K562 (cell line): ENCODE data around the gene LRGUK. TPM values are rescaled to one million over a fixed set of nuclear protein-coding genes. Genes with fewer than 3 reads are reported as not detected.

Source experiments
- ATAC-seq: fragments of 200-7000 bp; cut with Tn5 transposase; 3 replicates; pipeline ENCODE4 v1.9.1; 2020; ENCODE audit warnings: moderate library complexity
- BruUV-seq: library from RNA; stranded (reverse); fragments of 400-500 nt; replicated peaks from 2 replicates; lab custom pipeline; 2021; lab: Mats Ljungman, UMichigan
- CTCF ChIA-PET: fragments of 300-600 bp; formaldehyde crosslinking; extraction: SDS; loops from one replicate; lab custom pipeline; 2021; ENCODE audit warnings: low intra/inter-chr PET ratio; lab: Yijun Ruan, JAX
- POLR2A ChIA-PET: fragments of 300-600, 350-650 bp; sonication (Branson Sonifier 250); formaldehyde crosslinking; extraction: SDS; loops from one replicate; lab custom pipeline; 2021; ENCODE audit warnings: antibody characterized with exemption, inconsistent platforms; lab: Yijun Ruan, JAX
- DNase-seq, 4 experiments: peaks; one replicate each; pipeline versions ENCODE4 v3.0.0 to v3.0.0-alpha.2; 2011 to 2018; ENCODE audit warnings: low spot score in 3 of 4, mixed read lengths in 3 of 4; ENCODE audit errors: extremely low read depth in 1 of 4
- FAIRE-seq: peaks from 2 replicates; lab custom pipeline; 2011; peaks lifted over from hg19 to GRCh38; lab: Jason Lieb, UNC
- H2AFZ ChIP-seq: 2 replicates; pipeline ENCODE4 v1.6.0; 2011; ENCODE audit warnings: low read depth, low read length, control low read depth, inconsistent platforms
- H3K27ac ChIP-seq: fragments of 200-600 bp; 3 replicates; pipeline ENCODE4 v1.8.0; 2011; ENCODE audit warnings: low read depth, mild to moderate bottlenecking, control low read depth, inconsistent platforms, low read length, moderate library complexity, mixed read lengths; ENCODE audit errors: extremely low read depth
- H3K27me3 ChIP-seq, 2 experiments: fragments of 300-600 bp in 1 of 2; 2 replicates in 1 of 2; 3 replicates in 1 of 2; pipeline versions ENCODE4 v1.6.0 to v1.8.0; 2011; ENCODE audit warnings: inconsistent platforms in 2 of 2, low read length in 2 of 2, mild to moderate bottlenecking in 1 of 2, mixed read lengths in 1 of 2, moderate library complexity in 1 of 2; ENCODE audit not compliant: control insufficient read depth in 2 of 2, insufficient read depth in 2 of 2
- H3K36me3 ChIP-seq: fragments of 300-600 bp; 3 replicates; pipeline ENCODE4 v1.8.0; 2011; ENCODE audit warnings: mild to moderate bottlenecking, low read length, inconsistent platforms; ENCODE audit not compliant: control insufficient read depth, insufficient read depth
- H3K4me1 ChIP-seq, 2 experiments: fragments of 200-600 bp in 1 of 2; replicated peaks in 1 of 2; 2 replicates in 1 of 2; 3 replicates in 1 of 2; pipeline versions ENCODE4 v1.5.1 to v1.8.0; 2011; ENCODE audit warnings: inconsistent platforms in 2 of 2, low read length in 2 of 2, mild to moderate bottlenecking in 1 of 2, mixed read lengths in 1 of 2, moderate library complexity in 1 of 2; ENCODE audit not compliant: control insufficient read depth in 2 of 2, insufficient read depth in 2 of 2
- H3K4me2 ChIP-seq: 2 replicates; pipeline ENCODE4 v1.6.1; 2011; ENCODE audit warnings: low read length, control low read depth, inconsistent platforms, mixed read lengths; ENCODE audit not compliant: insufficient read depth
- H3K4me3 ChIP-seq: fragments of 200-600 bp; sonication (generic), shearing (Covaris generic); 2 replicates; pipeline ENCODE4 v1.5.1; 2016; ENCODE audit warnings: control low read depth, inconsistent platforms
- H3K79me2 ChIP-seq: fragments of 200-600 bp; 3 replicates; pipeline ENCODE4 v1.8.0; 2011; ENCODE audit warnings: low read length, inconsistent platforms; ENCODE audit not compliant: control insufficient read depth, insufficient read depth
- H3K9ac ChIP-seq, 2 experiments: 2 replicates each; pipeline versions ENCODE4 v1.6.0 to v1.6.1; 2011; ENCODE audit warnings: low read depth in 2 of 2, low read length in 2 of 2, control low read depth in 1 of 2, inconsistent platforms in 1 of 2, mild to moderate bottlenecking in 1 of 2, mixed read lengths in 1 of 2; ENCODE audit not compliant: insufficient read depth in 1 of 2
- H3K9me1 ChIP-seq: one replicate; pipeline ENCODE4 v1.6.0; 2011; ENCODE audit warnings: inconsistent platforms, mild to moderate bottlenecking, low read length, moderate library complexity; ENCODE audit not compliant: control insufficient read depth, insufficient read depth
- H3K9me3 ChIP-seq: replicated peaks from 2 replicates; pipeline ENCODE4 v1.5.1; 2011; ENCODE audit warnings: low read depth, low read length, inconsistent platforms; ENCODE audit not compliant: control insufficient read depth, insufficient read depth
- H4K20me1 ChIP-seq: replicated peaks from 2 replicates; pipeline ENCODE4 v1.6.1; 2011; ENCODE audit warnings: low read length, inconsistent platforms, mixed read lengths; ENCODE audit not compliant: control insufficient read depth, insufficient read depth
- ARID3A ChIP-seq: IDR thresholded peaks from 2 replicates; pipeline ENCODE4 v1.6.1; 2012; ENCODE audit warnings: low read depth, low read length, improper control_type of control experiment, borderline replicate concordance
- DACH1 ChIP-seq: fragments of 450-650 bp; IDR thresholded peaks from 2 replicates; pipeline ENCODE4 v1.6.1; 2018; ENCODE audit not compliant: partially characterized antibody
- E2F6 ChIP-seq, 2 experiments: IDR thresholded peaks; 2 replicates each; pipeline ENCODE4 v1.6.1; 2011; ENCODE audit warnings: borderline replicate concordance in 1 of 2, control low read depth in 1 of 2, low read depth in 1 of 2, low read length in 1 of 2, mild to moderate bottlenecking in 1 of 2, mixed read lengths in 1 of 2, moderate library complexity in 1 of 2; ENCODE audit not compliant: insufficient read depth in 1 of 2, insufficient read length in 1 of 2, poor library complexity in 1 of 2, severe bottlenecking in 1 of 2; ENCODE audit errors: extremely low read depth in 1 of 2
- NFIC ChIP-seq: fragments of 450-650 bp; IDR thresholded peaks from 2 replicates; pipeline ENCODE4 v1.6.1; 2017; ENCODE audit warnings: mild to moderate bottlenecking, inconsistent platforms
- PCBP1 ChIP-seq: fragments of 200-400 bp; formaldehyde crosslinking; IDR thresholded peaks from 2 replicates; pipeline ENCODE4 v1.6.1; 2018; ENCODE audit warnings: mild to moderate bottlenecking, low read depth, low read length; ENCODE audit not compliant: poor library complexity, severe bottlenecking
- RAD21 ChIP-seq, 2 experiments: fragments of 250-450 bp in 1 of 2; fragments of 450-650 bp in 1 of 2; sonication (Bioruptor Pico) in 1 of 2; formaldehyde crosslinking in 1 of 2; IDR thresholded peaks in 1 of 2; conservative IDR thresholded peaks in 1 of 2; 2 replicates each; pipeline versions ENCODE4 v1.4.0 to v1.8.0; 2020 to 2022; ENCODE audit warnings: mild to moderate bottlenecking in 2 of 2, moderate library complexity in 1 of 2
- SMARCC2 ChIP-seq: fragments of 450-650 bp; IDR thresholded peaks from 2 replicates; pipeline ENCODE4 v1.6.1; 2017; ENCODE audit warnings: antibody characterized with exemption, moderate library complexity, mild to moderate bottlenecking, low read depth
- WGBS: fragments of 100-300 bp; shearing (Covaris generic); methylation state at CpG from one replicate; pipeline ENCODE4 v1.1.6; 2016; ENCODE audit warnings: low coverage, mixed read lengths; ENCODE audit not compliant: insufficient coverage; ENCODE audit errors: missing lambda C conversion rate; 5-methylcytosine and 5-hydroxymethylcytosine counted together
- in situ Hi-C: fragments of 300-500 bp; cut with MboI; formaldehyde crosslinking; loops from 4 replicates; pipeline ENCODE4 v1.15.0; 2018; ENCODE audit warnings: inconsistent platforms, mixed read lengths
- intact Hi-C: fragments of 100-400 bp; cut with micrococcal nuclease; formaldehyde crosslinking; loops from 2 replicates; pipeline ENCODE4 v1.14.2; 2022
- polyA plus RNA-seq, 8 experiments: library from polyadenylated mRNA; depleted of rRNA in 4 of 8; stranded (reverse) in 5 of 8; unstranded in 3 of 8; fragments of >200 nt; fragmentation: Nextera tagmentation in 2 of 8; fragmentation: Illumina TruSeq in 1 of 8; extraction: Ambion mirVana in 2 of 8; extraction: Trizol in 1 of 8; gene quantifications; 2 replicates each; pipeline versions ENCODE4 v1.2.1 to v1.2.3, GENCODE V29; 2011 to 2014; ENCODE audit warnings: inconsistent platforms in 1 of 8, missing spikeins in 1 of 8
- total RNA-seq, 7 experiments: library from RNA; depleted of rRNA in 6 of 7; stranded (reverse); fragments of >200 nt in 6 of 7; fragmentation: Illumina TruSeq in 2 of 7; extraction: Trizol in 2 of 7; gene quantifications; 2 replicates each; pipeline versions ENCODE4 v1.2.1 to v1.2.3, GENCODE V29; 2011 to 2021; ENCODE audit warnings: low replicate concordance in 1 of 7

LRGUK gene
- total and polyA plus RNA-seq, 9 of the 15 experiments (the other 6 are each of a cell fraction or from before 2014, with no cell fraction given): 0.04 to 0.33 (median 0.18) TPM

GRCh38 chr7:134197345-134197744 is 70.2 kb downstream of the LRGUK start (continued):
- TF ChIP-seq ARID3A: 0 out of 2 replicates have a peak, but pooled peaks have one; percentile 8
- TF ChIP-seq PCBP1: no peak
- TF ChIP-seq RAD21 (CRISPR knock-in tag; conservative IDR thresholded peaks at IDR 0.05 in 1 of 2, IDR thresholded peaks at IDR 0.05 in 1 of 2): peak; percentile 36 to 71

GRCh38 chr7:134200970-134201369 is 73.8 kb downstream of the LRGUK start:
- no peak overlapping the region for H3K9ac ChIP-seq
- TF ChIP-seq E2F6 (IDR thresholded peaks at IDR 0.05; ENCODE audit: borderline replicate concordance in 1 of 2, extremely low read depth in 1 of 2, insufficient read depth in 1 of 2, insufficient read length in 1 of 2, low read depth in 1 of 2, low read length in 1 of 2, poor library complexity in 1 of 2, severe bottlenecking in 1 of 2) (peak in 1 of 2 experiments; percentile 28), SMARCC2 (no peak), DACH1 (peak; percentile 26), NFIC (peak; percentile 2; the same call in 1 of the 2 replicates)
- peak overlapping the region; percentile 4; the same call in 1 of the 2 replicates for H3K4me2 ChIP-seq
- FAIRE-seq (no peak), DNase-seq (peak in 2 of 4 experiments; percentile 10 to 42), ATAC-seq (no peak; the same call in 2 of the 3 replicates)
- peaks cover 6% of the 10 kb centered on the region; the same call in 1 of the 2 replicates for H3K9me3 ChIP-seq
- H2AFZ ChIP-seq: peak overlapping the region; percentile 61
- no peaks in the 10 kb centered on the region for H3K79me2 ChIP-seq
- H4K20me1 ChIP-seq: no peaks in the 10 kb centered on the region
- in situ Hi-C loops: no loop called here
- intact Hi-C loops: no loop called here
- H3K36me3 ChIP-seq: no peaks in the 10 kb centered on the region
- WGBS: 11% methylated on average over 5 of the region's 5 CpGs
- POLR2A ChIA-PET: interaction anchor here (0.6 to 2.3 kb wide), 5 partner anchors 10 to 1157 kb away, joined by 3 to 16 read pairs (median 3); no protein-coding TSS in a partner anchor
- H3K9me1 ChIP-seq: no peaks in the 10 kb centered on the region
- H3K27ac ChIP-seq: peak overlapping the region; percentile 7; the same call in 2 of the 3 replicates
- no TSS peak for BruUV-seq
- H3K27me3 ChIP-seq: no peaks in the 10 kb centered on the region
- CTCF ChIA-PET: no interaction called here
- H3K4me3 ChIP-seq: no peak overlapping the region
- H3K4me1 ChIP-seq: peaks cover 2 to 26% of the 10 kb centered on the region in 2 experiments; a peak in 3 of 5 replicates
